Retinal pigment epithelial cell (primary cell): ENCODE results near the gene DERA.
"Not testable (repeated sequence)": the region's sequence is repeated elsewhere in the genome, so short reads cannot be mapped to it uniquely, and the experiment has no call there.

Experiments
- DNase-seq: peaks from one replicate; pipeline ENCODE4 v3.0.0-alpha.2; 2010; ENCODE audit warnings: low read depth
- H3K4me3 ChIP-seq: 2 replicates; pipeline ENCODE4 v1.5.1; 2011; ENCODE audit warnings: mild to moderate bottlenecking, low read length, control low read depth, moderate library complexity
- TF ChIP-seq, protein P1 (sequence below): conservative IDR thresholded peaks from 2 replicates; pipeline ENCODE4 v1.5.1; 2011; ENCODE audit warnings: low read depth, low read length, control low read depth, inconsistent platforms

The DERA gene

DNA sequence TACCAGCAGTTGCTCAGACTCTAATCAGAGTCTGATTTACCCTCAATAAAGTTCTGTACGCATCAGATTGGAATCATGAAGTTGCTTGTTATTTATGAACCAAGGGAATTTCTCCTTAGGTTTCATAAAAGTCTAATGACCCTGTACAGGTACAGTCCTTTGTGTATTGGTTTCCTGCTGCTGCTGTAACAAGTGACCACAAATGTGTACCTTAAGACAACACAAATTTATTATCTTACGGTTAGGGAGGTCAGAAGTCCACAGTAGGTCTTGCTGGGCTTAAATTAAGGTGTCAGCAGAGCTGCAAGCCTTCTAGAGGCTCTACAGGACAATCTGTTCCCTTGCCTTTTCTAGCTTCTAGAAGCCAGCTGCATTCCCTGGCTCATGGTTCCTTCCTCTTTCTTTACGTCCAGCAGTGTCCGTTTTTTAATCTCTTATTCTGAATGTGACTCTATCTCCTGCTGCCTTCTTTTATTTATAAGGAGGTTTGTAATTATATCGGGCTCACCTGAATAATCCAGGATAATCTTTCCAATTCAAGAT, 6.7 kb upstream of the DERA start:
- TF ChIP-seq, protein P1, sequence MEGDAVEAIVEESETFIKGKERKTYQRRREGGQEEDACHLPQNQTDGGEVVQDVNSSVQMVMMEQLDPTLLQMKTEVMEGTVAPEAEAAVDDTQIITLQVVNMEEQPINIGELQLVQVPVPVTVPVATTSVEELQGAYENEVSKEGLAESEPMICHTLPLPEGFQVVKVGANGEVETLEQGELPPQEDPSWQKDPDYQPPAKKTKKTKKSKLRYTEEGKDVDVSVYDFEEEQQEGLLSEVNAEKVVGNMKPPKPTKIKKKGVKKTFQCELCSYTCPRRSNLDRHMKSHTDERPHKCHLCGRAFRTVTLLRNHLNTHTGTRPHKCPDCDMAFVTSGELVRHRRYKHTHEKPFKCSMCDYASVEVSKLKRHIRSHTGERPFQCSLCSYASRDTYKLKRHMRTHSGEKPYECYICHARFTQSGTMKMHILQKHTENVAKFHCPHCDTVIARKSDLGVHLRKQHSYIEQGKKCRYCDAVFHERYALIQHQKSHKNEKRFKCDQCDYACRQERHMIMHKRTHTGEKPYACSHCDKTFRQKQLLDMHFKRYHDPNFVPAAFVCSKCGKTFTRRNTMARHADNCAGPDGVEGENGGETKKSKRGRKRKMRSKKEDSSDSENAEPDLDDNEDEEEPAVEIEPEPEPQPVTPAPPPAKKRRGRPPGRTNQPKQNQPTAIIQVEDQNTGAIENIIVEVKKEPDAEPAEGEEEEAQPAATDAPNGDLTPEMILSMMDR: no peak
- no peak for DNase-seq
- H3K4me3 ChIP-seq: no peak overlapping the region

DNA sequence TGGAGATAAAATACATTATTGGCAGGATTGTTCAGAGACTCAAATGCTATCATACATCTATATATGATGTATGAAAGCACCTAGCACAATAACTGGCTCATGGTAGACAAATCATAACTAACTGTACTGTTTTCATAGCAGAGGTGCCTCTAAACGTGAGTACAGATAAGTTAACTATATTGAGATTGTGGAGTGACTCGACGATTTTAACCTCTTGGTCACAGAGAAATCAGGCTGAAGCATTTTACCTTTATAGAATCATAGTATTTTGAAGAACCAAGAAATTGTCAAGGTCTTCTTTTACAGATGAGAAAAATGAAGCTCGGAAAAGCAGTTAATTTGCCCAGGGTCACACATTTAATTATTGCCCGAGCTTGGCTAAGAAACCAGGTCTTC, 666 bp upstream of the DERA start:
- TF ChIP-seq, protein P1: no peak
- H3K4me3 ChIP-seq: peak overlapping the region; percentile 73
- no peak for DNase-seq

- peak overlapping the region; percentile 73 for H3K4me3 ChIP-seq
Measured at GRCh38 chr12:15911931-15912330, 799 bp downstream of the DERA start.

GRCh38 chr12:15914131-15914530, 3.0 kb downstream of the DERA start:
- not testable (repeated sequence) for H3K4me3 ChIP-seq, DNase-seq

More at GRCh38 chr12:15911931-15912330, 799 bp downstream of the DERA start:
- DNase-seq: not testable (repeated sequence)

DNA sequence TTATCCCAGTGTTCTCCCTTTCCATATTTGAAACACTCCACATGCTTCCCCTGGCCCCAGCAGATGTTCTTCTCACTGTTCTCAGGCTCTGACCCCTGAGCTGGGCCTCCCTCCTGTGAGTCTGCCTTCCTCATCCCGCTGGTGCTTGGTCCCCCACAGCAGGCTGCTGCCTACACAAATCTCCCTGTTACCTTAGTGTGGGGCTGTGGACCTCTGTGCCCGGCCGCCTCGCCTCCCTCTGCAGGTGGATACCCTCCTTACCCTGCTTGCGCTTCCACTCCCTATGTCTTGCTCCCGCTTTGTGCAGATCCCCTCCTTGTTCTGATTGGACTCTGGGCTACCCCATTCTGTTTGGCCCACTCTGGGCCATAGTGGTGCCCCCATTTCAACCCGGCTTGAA, 6.9 kb downstream of the DERA start:
- TF ChIP-seq, protein P1: no peak
- DNase-seq: no peak
- no peak overlapping the region for H3K4me3 ChIP-seq

DNA sequence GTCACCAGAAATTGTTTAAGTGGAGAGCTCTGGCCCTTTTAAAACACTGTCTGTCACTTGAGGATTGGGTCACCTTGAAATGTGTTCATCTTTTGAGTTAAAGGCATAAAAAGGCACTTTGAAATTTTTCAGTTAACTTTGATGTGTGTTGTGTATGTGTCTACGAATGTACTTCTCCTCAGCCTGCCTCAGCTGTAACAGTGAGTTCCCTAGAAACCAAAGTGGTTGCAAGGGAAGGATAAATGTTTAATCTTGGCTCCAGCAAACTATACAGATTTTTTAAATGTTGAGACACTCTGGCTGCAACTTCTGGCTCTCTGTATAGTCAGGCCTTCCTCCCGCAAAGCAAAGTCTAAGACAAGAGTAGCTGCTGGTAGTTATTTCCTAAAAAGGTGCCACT, 8.3 kb downstream of the DERA start:
- TF ChIP-seq, protein P1: no peak
- no peak overlapping the region for H3K4me3 ChIP-seq
- DNase-seq: no peak

DNA sequence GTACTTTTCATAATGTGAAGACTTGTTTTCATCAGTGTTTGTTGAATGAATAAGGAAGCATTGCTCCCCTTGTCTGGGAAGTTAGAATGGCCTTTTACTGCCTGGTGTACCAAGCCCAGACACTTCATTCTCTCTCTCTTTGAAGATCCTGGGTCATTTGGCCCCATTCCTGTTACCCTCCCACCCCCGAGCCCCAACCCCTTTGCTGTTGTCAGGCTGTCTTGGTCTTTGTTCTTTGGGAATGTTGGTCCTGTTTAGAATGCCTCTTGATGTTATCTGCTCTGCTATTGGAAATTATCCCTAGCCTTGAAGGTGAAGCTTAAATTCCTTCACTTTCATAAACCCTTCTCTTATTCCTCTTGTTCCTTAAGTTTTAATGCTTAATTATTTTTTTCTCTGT, 13.8 kb downstream of the DERA start:
- H3K4me3 ChIP-seq: no peak overlapping the region
- TF ChIP-seq, protein P1: no peak
- DNase-seq: no peak

GRCh38 chr12:15928346-15928745, 17.2 kb downstream of the DERA start:
- H3K4me3 ChIP-seq: no peak overlapping the region
- TF ChIP-seq, protein P1: no peak
- no peak for DNase-seq
